Keratinocyte (primary cell): ENCODE results near the gene KCNN3.

Experiments used
- CTCF ChIP-seq, 3 experiments: IDR thresholded peaks in 1 of 3; conservative IDR thresholded peaks in 1 of 3; optimal IDR thresholded peaks in 1 of 3; 2 replicates in 2 of 3; 3 replicates in 1 of 3; pipeline versions ENCODE3 to v1.5.1; 2011; ENCODE audit warnings: low read length in 3 of 3, mild to moderate bottlenecking in 3 of 3, moderate library complexity in 2 of 3, control low read depth in 1 of 3, inconsistent platforms in 1 of 3; ENCODE audit not compliant: insufficient read depth in 2 of 3; ENCODE audit errors: extremely low read depth in 1 of 3
- EZH2 ChIP-seq: IDR thresholded peaks from one replicate; pipeline ENCODE4 v1.6.1; 2012; ENCODE audit warnings: inconsistent platforms, mild to moderate bottlenecking, low read length, moderate library complexity

DNA sequence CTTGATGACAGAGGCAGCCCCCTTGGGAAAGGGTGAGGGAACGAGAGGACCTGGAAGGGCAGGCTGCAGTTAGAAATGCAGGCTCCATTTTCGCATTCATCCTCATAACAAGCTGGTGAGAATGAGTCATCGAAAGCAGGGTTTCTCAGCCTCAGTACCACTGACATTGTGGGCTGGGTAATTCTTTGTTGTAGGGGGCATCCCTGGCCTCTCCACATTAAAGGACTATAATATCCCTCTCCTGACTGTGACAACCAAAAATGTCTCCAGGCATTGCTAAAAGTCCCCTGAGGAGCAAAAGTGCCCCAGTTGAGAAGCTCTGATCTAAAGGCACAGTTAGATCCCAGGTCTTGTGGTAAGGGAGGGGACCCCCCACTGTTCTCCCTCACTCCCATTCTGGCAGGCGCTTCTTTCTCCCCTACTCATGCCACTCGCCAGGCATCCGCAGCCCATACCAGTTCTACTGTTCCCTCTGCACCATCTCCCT lies 20.4 kb downstream of the KCNN3 start:
- TF ChIP-seq CTCF (optimal IDR thresholded peaks at IDR 0.05 in 1 of 3, IDR thresholded peaks at IDR 0.05 in 1 of 3, conservative IDR thresholded peaks at IDR 0.05 in 1 of 3; ENCODE audit: extremely low read depth in 1 of 3, insufficient read depth in 2 of 3, low read length in 3 of 3) (no peak), EZH2 (no peak)
